Measurements from ENCODE around the gene LACRT. TPM values are rescaled to one million over a fixed set of nuclear protein-coding genes. Genes with fewer than 3 reads are reported as not detected.

Gene LACRT
- total and polyA plus RNA-seq, 2 experiments from 2014 or later = not detected

GRCh38 chr12:54606556-54606955 lies 28.1 kb downstream of the LACRT start:
- DNase-seq (ENCODE audit: low spot score) = no peak
- H3K27me3 ChIP-seq = peaks cover 31% of the 10 kb centered on the region
- no peak overlapping the region for H3K4me3 ChIP-seq
- no peaks in the 10 kb centered on the region for H3K36me3 ChIP-seq (replicated peaks; ENCODE audit: insufficient read depth, low read depth)
- no peak overlapping the region for H3K4me2 ChIP-seq
- TF ChIP-seq EZH2 (IDR thresholded peaks at IDR 0.05; ENCODE audit: borderline replicate concordance) (no peak), CTCF (IDR thresholded peaks at IDR 0.05; ENCODE audit: poor library complexity) (no peak), EZH2phosphoT487 (IDR thresholded peaks at IDR 0.05; ENCODE audit: low read depth, severe bottlenecking, unreplicated experiment) (no peak)
- 35% methylated on average over 4 of the region's 4 CpGs for WGBS (ENCODE audit: low lambda C conversion rate, missing lambda C conversion rate)
- H3K27ac ChIP-seq = no peak overlapping the region
- H4K20me1 ChIP-seq (ENCODE audit: insufficient read depth, poor library complexity, severe bottlenecking) = no peaks in the 10 kb centered on the region
- no peak overlapping the region for H2AFZ ChIP-seq
- H3K4me1 ChIP-seq (ENCODE audit: insufficient read depth) = no peaks in the 10 kb centered on the region
- no peaks in the 10 kb centered on the region for H3K9me3 ChIP-seq (ENCODE audit: low read depth)
- H3K9me2 ChIP-seq (replicated peaks; ENCODE audit: insufficient read depth) = no peaks in the 10 kb centered on the region
- no peaks in the 10 kb centered on the region for H3K79me2 ChIP-seq

- Histone ChIP-seq H3K9me3 (ENCODE audit: low read depth) (no peaks in the 10 kb centered on the region), H3K4me1 (ENCODE audit: insufficient read depth) (no peaks in the 10 kb centered on the region), H3K4me2 (no peak overlapping the region), H3K36me3 (replicated peaks; ENCODE audit: insufficient read depth, low read depth) (no peaks in the 10 kb centered on the region), H3K27ac (no peak overlapping the region), H2AFZ (no peak overlapping the region), H4K20me1 (ENCODE audit: insufficient read depth, poor library complexity, severe bottlenecking) (no peaks in the 10 kb centered on the region), H3K9me2 (replicated peaks; ENCODE audit: insufficient read depth) (no peaks in the 10 kb centered on the region), H3K27me3 (peaks cover 29% of the 10 kb centered on the region), H3K79me2 (no peaks in the 10 kb centered on the region), H3K4me3 (no peak overlapping the region)
- WGBS (ENCODE audit: low lambda C conversion rate, missing lambda C conversion rate) = 92% methylated on average over 6 of the region's 6 CpGs
- TF ChIP-seq CTCF (IDR thresholded peaks at IDR 0.05; ENCODE audit: poor library complexity) (no peak), EZH2 (IDR thresholded peaks at IDR 0.05; ENCODE audit: borderline replicate concordance) (no peak), EZH2phosphoT487 (IDR thresholded peaks at IDR 0.05; ENCODE audit: low read depth, severe bottlenecking, unreplicated experiment) (no peak)
- DNase-seq (ENCODE audit: low spot score) = no peak
These were observed 29.3 kb downstream of the LACRT start for GRCh38 chr12:54605138-54605970.

- Histone ChIP-seq H2AFZ (no peak overlapping the region), H3K4me3 (no peak overlapping the region), H3K27me3 (peaks cover 20% of the 10 kb centered on the region), H3K9me3 (ENCODE audit: low read depth) (no peaks in the 10 kb centered on the region), H3K4me1 (ENCODE audit: insufficient read depth) (no peaks in the 10 kb centered on the region), H3K9me2 (replicated peaks; ENCODE audit: insufficient read depth) (no peaks in the 10 kb centered on the region), H3K79me2 (no peaks in the 10 kb centered on the region), H3K27ac (no peak overlapping the region), H3K36me3 (replicated peaks; ENCODE audit: insufficient read depth, low read depth) (no peaks in the 10 kb centered on the region), H3K4me2 (no peak overlapping the region), H4K20me1 (ENCODE audit: insufficient read depth, poor library complexity, severe bottlenecking) (no peaks in the 10 kb centered on the region)
- DNase-seq (ENCODE audit: low spot score) = no peak
- no peak for TF ChIP-seq EZH2phosphoT487 (IDR thresholded peaks at IDR 0.05; ENCODE audit: low read depth, severe bottlenecking, unreplicated experiment)
- TF ChIP-seq EZH2 (IDR thresholded peaks at IDR 0.05; ENCODE audit: borderline replicate concordance) = no peak
- no peak for TF ChIP-seq CTCF (IDR thresholded peaks at IDR 0.05; ENCODE audit: poor library complexity)
- WGBS (ENCODE audit: low lambda C conversion rate, missing lambda C conversion rate) = 92% methylated on average over 4 of the region's 4 CpGs
These were observed 30.3 kb downstream of the LACRT start for GRCh38 chr12:54604436-54604835.
